A172 (cell line): ENCODE measurements around the gene DDX20. TPM values are rescaled to one million over a fixed set of nuclear protein-coding genes. Genes with fewer than 3 reads are reported as not detected.
"Not testable (repeated sequence)": the region's sequence is repeated elsewhere in the genome, so short reads cannot be mapped to it uniquely, and the experiment has no call there.

Source experiments
- DNase-seq: peaks from one replicate; pipeline ENCODE4 v3.0.0-alpha.2; 2015; ENCODE audit warnings: low spot score
- total RNA-seq: library from RNA; depleted of rRNA; stranded (reverse); fragments of >200 nt; shearing (Covaris generic); gene quantifications from 2 replicates; pipeline ENCODE4 v1.2.3, GENCODE V29; 2014

DDX20 gene
- total RNA-seq, 1 experiment from 2014 or later, result 23.3 TPM

GRCh38 chr1:111789666-111790316 is 34.1 kb downstream of the DDX20 start:
- no peak for DNase-seq

- DNase-seq, result no peak
Measured at GRCh38 chr1:111791776-111792175, 36.1 kb downstream of the DDX20 start.

GRCh38 chr1:111792249-111792648 is 36.5 kb downstream of the DDX20 start:
- DNase-seq, result no peak

GRCh38 chr1:111793923-111794322 is 38.2 kb downstream of the DDX20 start:
- DNase-seq, result no peak

GRCh38 chr1:111795401-111795800 is 39.7 kb downstream of the DDX20 start:
- no peak for DNase-seq

GRCh38 chr1:111798580-111798979 is 42.9 kb downstream of the DDX20 start:
- no peak for DNase-seq

GRCh38 chr1:111799722-111800121 is 44.0 kb downstream of the DDX20 start:
- not testable (repeated sequence) for DNase-seq

GRCh38 chr1:111801071-111801850 is 45.6 kb downstream of the DDX20 start:
- no peak for DNase-seq

- no peak for DNase-seq
Measured at GRCh38 chr1:111802110-111802509, 46.4 kb downstream of the DDX20 start.

GRCh38 chr1:111802984-111803383 is 47.3 kb downstream of the DDX20 start:
- DNase-seq, result no peak

GRCh38 chr1:111803951-111804350 is 48.2 kb downstream of the DDX20 start:
- DNase-seq, result no peak

- DNase-seq, result no peak
Measured at GRCh38 chr1:111804776-111805175, 49.1 kb downstream of the DDX20 start.

GRCh38 chr1:111805251-111805650 is 49.5 kb downstream of the DDX20 start:
- DNase-seq, result no peak

GRCh38 chr1:111811891-111812290 is 56.2 kb downstream of the DDX20 start:
- no peak for DNase-seq

- DNase-seq, result no peak
Measured at GRCh38 chr1:111812306-111812705, 56.6 kb downstream of the DDX20 start.

- DNase-seq, result no peak
Measured at GRCh38 chr1:111813440-111814304, 58.0 kb downstream of the DDX20 start.

GRCh38 chr1:111814305-111814628 is 58.6 kb downstream of the DDX20 start:
- DNase-seq, result no peak

- DNase-seq, result no peak
Measured at GRCh38 chr1:111814642-111815041, 58.9 kb downstream of the DDX20 start.
